Measurements from ENCODE around the gene CEACAM4.
"Not testable (repeated sequence)": the region's sequence is repeated elsewhere in the genome, so short reads cannot be mapped to it uniquely, and the experiment has no call there.

CEACAM4 gene

GRCh38 chr19:41584260-41584810, 42.5 kb downstream of the CEACAM4 start:
- H3K9me3 ChIP-seq (ENCODE audit: insufficient read depth, low read depth, low read length) = peaks cover 41% of the 10 kb centered on the region
- no peaks in the 10 kb centered on the region for H3K27me3 ChIP-seq (ENCODE audit: insufficient read depth, low read length)
- no peaks in the 10 kb centered on the region for H3K36me3 ChIP-seq (ENCODE audit: insufficient read depth, low read length)
- no peak overlapping the region for H3K4me3 ChIP-seq (ENCODE audit: low read length)
- no peaks in the 10 kb centered on the region for H3K4me1 ChIP-seq (ENCODE audit: insufficient read depth, low read length)
- WGBS = 60% methylated on average over 6 of the region's 6 CpGs
- no peak overlapping the region for H3K9ac ChIP-seq (ENCODE audit: low read depth, low read length)
- no peak overlapping the region for H3K27ac ChIP-seq (ENCODE audit: low read depth, low read length)

GRCh38 chr19:41582577-41583182, 44.2 kb downstream of the CEACAM4 start:
- not testable (repeated sequence) for H3K27me3 ChIP-seq (ENCODE audit: insufficient read depth, low read length); H3K4me3 ChIP-seq (ENCODE audit: low read length); H3K9ac ChIP-seq (ENCODE audit: low read depth, low read length); H3K27ac ChIP-seq (ENCODE audit: low read depth, low read length); H3K4me1 ChIP-seq (ENCODE audit: insufficient read depth, low read length); H3K36me3 ChIP-seq (ENCODE audit: insufficient read depth, low read length)
- WGBS = 80% methylated on average over 1 of the region's 1 CpG
- peaks cover 47% of the 10 kb centered on the region for H3K9me3 ChIP-seq (ENCODE audit: insufficient read depth, low read depth, low read length)

GRCh38 chr19:41581068-41581467, 45.8 kb downstream of the CEACAM4 start:
- not testable (repeated sequence) for H3K9ac ChIP-seq (ENCODE audit: low read depth, low read length)
- WGBS = 59% methylated on average over 3 of the region's 4 CpGs

GRCh38 chr19:41578886-41579285, 48.0 kb downstream of the CEACAM4 start:
- H3K27me3 ChIP-seq (ENCODE audit: insufficient read depth, low read length) = no peaks in the 10 kb centered on the region
- peaks cover 34% of the 10 kb centered on the region for H3K9me3 ChIP-seq (ENCODE audit: insufficient read depth, low read depth, low read length)
- WGBS = 46% methylated on average over 2 of the region's 2 CpGs

More at GRCh38 chr19:41581068-41581467, 45.8 kb downstream of the CEACAM4 start:
- H3K9me3 ChIP-seq (ENCODE audit: insufficient read depth, low read depth, low read length) = peaks cover 47% of the 10 kb centered on the region
- H3K27ac ChIP-seq (ENCODE audit: low read depth, low read length); H3K4me3 ChIP-seq (ENCODE audit: low read length); H3K27me3 ChIP-seq (ENCODE audit: insufficient read depth, low read length); H3K36me3 ChIP-seq (ENCODE audit: insufficient read depth, low read length); H3K4me1 ChIP-seq (ENCODE audit: insufficient read depth, low read length): not testable (repeated sequence)

GRCh38 chr19:41577833-41578232, 49.0 kb downstream of the CEACAM4 start:
- no peaks in the 10 kb centered on the region for H3K36me3 ChIP-seq (ENCODE audit: insufficient read depth, low read length)
- H3K27me3 ChIP-seq (ENCODE audit: insufficient read depth, low read length) = 0 out of 2 replicates have a peak, but pooled peaks cover 1% of the 10 kb centered on the region
- no peak overlapping the region for H3K9ac ChIP-seq (ENCODE audit: low read depth, low read length)
- 82% methylated on average over 2 of the region's 2 CpGs for WGBS
- H3K9me3 ChIP-seq (ENCODE audit: insufficient read depth, low read depth, low read length) = peaks cover 27% of the 10 kb centered on the region
- no peak overlapping the region for H3K4me3 ChIP-seq (ENCODE audit: low read length)
- no peak overlapping the region for H3K27ac ChIP-seq (ENCODE audit: low read depth, low read length)
- H3K4me1 ChIP-seq (ENCODE audit: insufficient read depth, low read length) = no peaks in the 10 kb centered on the region

More at GRCh38 chr19:41578886-41579285, 48.0 kb downstream of the CEACAM4 start:
- Histone ChIP-seq H3K36me3 (ENCODE audit: insufficient read depth, low read length) (no peaks in the 10 kb centered on the region), H3K4me1 (ENCODE audit: insufficient read depth, low read length) (no peaks in the 10 kb centered on the region), H3K4me3 (ENCODE audit: low read length) (no peak overlapping the region), H3K9ac (ENCODE audit: low read depth, low read length) (no peak overlapping the region), H3K27ac (ENCODE audit: low read depth, low read length) (no peak overlapping the region)

- 81% methylated on average over 19 of the region's 19 CpGs for WGBS
- Histone ChIP-seq H3K9ac (ENCODE audit: low read depth, low read length) (no peak overlapping the region), H3K9me3 (ENCODE audit: insufficient read depth, low read depth, low read length) (peaks cover 23% of the 10 kb centered on the region), H3K4me1 (ENCODE audit: insufficient read depth, low read length) (no peaks in the 10 kb centered on the region), H3K27ac (ENCODE audit: low read depth, low read length) (no peak overlapping the region), H3K4me3 (ENCODE audit: low read length) (no peak overlapping the region), H3K36me3 (ENCODE audit: insufficient read depth, low read length) (no peaks in the 10 kb centered on the region), H3K27me3 (ENCODE audit: insufficient read depth, low read length) (0 out of 2 replicates have a peak, but pooled peaks cover 3% of the 10 kb centered on the region)
Observed at GRCh38 chr19:41577144-41577830, 49.6 kb downstream of the CEACAM4 start.

GRCh38 chr19:41575998-41576397, 50.9 kb downstream of the CEACAM4 start, which contains the start of gene CEACAM21:
TSS of gene CEACAM21 (plus strand) at chr19:41576166. CDS start at chr19:41576275, 109 bp downstream.
- Histone ChIP-seq H3K9ac (ENCODE audit: low read depth, low read length) (no peak within 1 kb of the TSS), H3K4me3 (ENCODE audit: low read length) (no peak within 1 kb of the TSS), H3K36me3 (ENCODE audit: insufficient read depth, low read length) (no peaks in the 10 kb centered on the region), H3K9me3 (ENCODE audit: insufficient read depth, low read depth, low read length) (peaks cover 12% of the 10 kb centered on the region; the same call in 1 of the 2 replicates), H3K27ac (ENCODE audit: low read depth, low read length) (no peak within 1 kb of the TSS), H3K4me1 (ENCODE audit: insufficient read depth, low read length) (no peaks in the 10 kb centered on the region), H3K27me3 (ENCODE audit: insufficient read depth, low read length) (peaks cover 10% of the 10 kb centered on the region; the same call in 1 of the 2 replicates)
- 45% methylated on average over 4 of the region's 4 CpGs for WGBS

GRCh38 chr19:41570639-41571112, 56.2 kb downstream of the CEACAM4 start:
- Histone ChIP-seq H3K9me3 (ENCODE audit: insufficient read depth, low read depth, low read length) (no peaks in the 10 kb centered on the region), H3K27me3 (ENCODE audit: insufficient read depth, low read length) (peaks cover 58% of the 10 kb centered on the region), H3K9ac (ENCODE audit: low read depth, low read length) (no peak overlapping the region), H3K27ac (ENCODE audit: low read depth, low read length) (no peak overlapping the region), H3K4me3 (ENCODE audit: low read length) (no peak overlapping the region), H3K4me1 (ENCODE audit: insufficient read depth, low read length) (no peaks in the 10 kb centered on the region), H3K36me3 (ENCODE audit: insufficient read depth, low read length) (no peaks in the 10 kb centered on the region)
- 3% methylated on average over 7 of the region's 7 CpGs for WGBS

GRCh38 chr19:41570179-41570578, 56.7 kb downstream of the CEACAM4 start:
- Histone ChIP-seq H3K36me3 (ENCODE audit: insufficient read depth, low read length) (no peaks in the 10 kb centered on the region), H3K27me3 (ENCODE audit: insufficient read depth, low read length) (peaks cover 63% of the 10 kb centered on the region), H3K4me3 (ENCODE audit: low read length) (no peak overlapping the region), H3K27ac (ENCODE audit: low read depth, low read length) (no peak overlapping the region), H3K9ac (ENCODE audit: low read depth, low read length) (no peak overlapping the region), H3K4me1 (ENCODE audit: insufficient read depth, low read length) (no peaks in the 10 kb centered on the region), H3K9me3 (ENCODE audit: insufficient read depth, low read depth, low read length) (no peaks in the 10 kb centered on the region)
- 62% methylated on average over 3 of the region's 3 CpGs for WGBS

GRCh38 chr19:41569481-41570150, 57.3 kb downstream of the CEACAM4 start:
- H3K4me3 ChIP-seq (ENCODE audit: low read length) = no peak overlapping the region
- no peaks in the 10 kb centered on the region for H3K36me3 ChIP-seq (ENCODE audit: insufficient read depth, low read length)
- H3K9ac ChIP-seq (ENCODE audit: low read depth, low read length) = no peak overlapping the region
- peaks cover 69% of the 10 kb centered on the region for H3K27me3 ChIP-seq (ENCODE audit: insufficient read depth, low read length)
- WGBS = 64% methylated on average over 11 of the region's 11 CpGs
- no peak overlapping the region for H3K27ac ChIP-seq (ENCODE audit: low read depth, low read length)
- H3K4me1 ChIP-seq (ENCODE audit: insufficient read depth, low read length) = no peaks in the 10 kb centered on the region
- H3K9me3 ChIP-seq (ENCODE audit: insufficient read depth, low read depth, low read length) = no peaks in the 10 kb centered on the region

All from HUES64 (cell line).